ENCODE measurements around the gene EIF2A. TPM values are rescaled to one million over a fixed set of nuclear protein-coding genes. Genes with fewer than 3 reads are reported as not detected.

EIF2A gene
- total and polyA plus RNA-seq, 9 of the 15 experiments (the other 6 are each of a cell fraction or from before 2014, with no cell fraction given), result 106 to 192 (median 168) TPM

DNA sequence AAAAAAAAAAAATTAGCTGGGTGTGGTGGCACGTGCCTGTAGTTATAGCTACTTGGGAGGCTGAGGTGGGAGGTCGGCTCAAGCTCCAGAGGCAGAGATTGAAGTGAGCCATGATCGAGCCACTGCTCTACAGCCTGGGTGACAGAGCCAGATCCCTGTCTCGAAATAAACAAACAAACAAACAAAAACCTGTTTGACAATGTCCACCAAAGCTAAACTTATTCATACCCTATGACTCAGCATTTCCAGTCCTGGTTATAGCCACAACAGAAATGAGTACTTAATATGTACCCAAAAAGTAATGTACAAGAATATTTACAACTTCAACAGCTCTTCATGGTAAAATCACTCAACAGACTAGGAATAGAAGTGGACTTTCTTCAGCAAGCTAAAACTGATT is 31.4 kb upstream of the EIF2A start:
- Histone ChIP-seq H3K27ac (ENCODE audit: extremely low read depth, low read depth, low read length) (no peak overlapping the region), H3K79me2 (ENCODE audit: control insufficient read depth, insufficient read depth, low read length) (no peaks in the 10 kb centered on the region), H2AFZ (ENCODE audit: low read depth, low read length) (no peak overlapping the region), H3K4me3 (no peak overlapping the region), H3K36me3 (ENCODE audit: control insufficient read depth, insufficient read depth, low read length) (no peaks in the 10 kb centered on the region), H3K4me2 (ENCODE audit: insufficient read depth, low read length) (no peak overlapping the region), H3K9me3 (replicated peaks; ENCODE audit: control insufficient read depth, insufficient read depth, low read depth, low read length) (peaks cover 3% of the 10 kb centered on the region; the same call in 1 of the 2 replicates), H3K27me3 (ENCODE audit: control insufficient read depth in 2 of 2, insufficient read depth in 2 of 2, low read length in 2 of 2) (no peaks in the 10 kb centered on the region), H3K4me1 (replicated peaks in 1 of 2; ENCODE audit: control insufficient read depth in 2 of 2, insufficient read depth in 2 of 2, low read length in 2 of 2) (peaks cover 0 to under 1% of the 10 kb centered on the region in 2 experiments; a peak in 1 of 5 replicates), H3K9me1 (ENCODE audit: control insufficient read depth, insufficient read depth, low read length) (no peaks in the 10 kb centered on the region), H4K20me1 (replicated peaks; ENCODE audit: control insufficient read depth, insufficient read depth, low read length) (no peaks in the 10 kb centered on the region), H3K9ac (ENCODE audit: insufficient read depth in 1 of 2, low read depth in 2 of 2, low read length in 2 of 2) (no peak overlapping the region)
- intact Hi-C loops (cut with micrococcal nuclease), result no loop called here
- in situ Hi-C loops (cut with MboI), result loop anchor here (25.0 kb wide), 2 partner anchors 553 to 622 kb away; partner anchors contain the start of gene PFN2
- ChIA-PET POLR2A (interaction anchor here (1.8 kb wide), 1 partner anchor 14 kb away, joined by 4 read pairs; no protein-coding TSS in a partner anchor), CTCF (ENCODE audit: low intra/inter-chr PET ratio) (no interaction called here)
- WGBS (ENCODE audit: insufficient coverage, low coverage, missing lambda C conversion rate), result 52% methylated on average over 3 of the region's 4 CpGs
- DNase-seq (ENCODE audit: extremely low read depth in 1 of 4, low spot score in 3 of 4) (no peak), FAIRE-seq (no peak), ATAC-seq (no peak)
- BruUV-seq (replicated peaks), result no TSS peak
- TF ChIP-seq NFE2L1 (tag; IDR thresholded peaks at IDR 0.05; ENCODE audit: borderline replicate concordance, low read depth) (peak; percentile 53; the same call in 1 of the 2 replicates), NFE2 (IDR thresholded peaks at IDR 0.05; ENCODE audit: low read depth) (peak; percentile 66), MAFK (IDR thresholded peaks at IDR 0.05; ENCODE audit: low read length) (peak; percentile 48; the same call in 1 of the 2 replicates), MAFF (IDR thresholded peaks at IDR 0.05; ENCODE audit: low read length) (peak; percentile 67), TRIM24 (IDR thresholded peaks at IDR 0.05) (0 out of 4 replicates have a peak, but pooled peaks of 1 of the 2 experiments have one; percentile 7), MAFG (tag; conservative IDR thresholded peaks at IDR 0.05) (peak; percentile 75), SPI1 (IDR thresholded peaks at IDR 0.05; ENCODE audit: borderline replicate concordance, low read depth, low read length) (no peak), C11orf30 (IDR thresholded peaks at IDR 0.05; ENCODE audit: low read depth) (peak; percentile 64), ZNF316 (IDR thresholded peaks at IDR 0.05) (peak; percentile 84), ZNF121 (CRISPR knock-in tag; conservative IDR thresholded peaks at IDR 0.05) (no peak)
